HG02759 (cell line): Measurements from ENCODE around the gene FAM83E.

Experiments used
- ATAC-seq: cut with Tn5 transposase; IDR thresholded peaks from one replicate; pipeline ENCODE4 v1.9.1; 2021; ENCODE audit warnings: mild to moderate bottlenecking, moderate library complexity; ENCODE audit not compliant: unreplicated experiment

The FAM83E gene

GRCh38 chr19:48613024-48613851 lies 1.6 kb downstream of the FAM83E start:
- ATAC-seq: no peak

- ATAC-seq: no peak
Observed at GRCh38 chr19:48611872-48612271, 3.0 kb downstream of the FAM83E start.

DNA sequence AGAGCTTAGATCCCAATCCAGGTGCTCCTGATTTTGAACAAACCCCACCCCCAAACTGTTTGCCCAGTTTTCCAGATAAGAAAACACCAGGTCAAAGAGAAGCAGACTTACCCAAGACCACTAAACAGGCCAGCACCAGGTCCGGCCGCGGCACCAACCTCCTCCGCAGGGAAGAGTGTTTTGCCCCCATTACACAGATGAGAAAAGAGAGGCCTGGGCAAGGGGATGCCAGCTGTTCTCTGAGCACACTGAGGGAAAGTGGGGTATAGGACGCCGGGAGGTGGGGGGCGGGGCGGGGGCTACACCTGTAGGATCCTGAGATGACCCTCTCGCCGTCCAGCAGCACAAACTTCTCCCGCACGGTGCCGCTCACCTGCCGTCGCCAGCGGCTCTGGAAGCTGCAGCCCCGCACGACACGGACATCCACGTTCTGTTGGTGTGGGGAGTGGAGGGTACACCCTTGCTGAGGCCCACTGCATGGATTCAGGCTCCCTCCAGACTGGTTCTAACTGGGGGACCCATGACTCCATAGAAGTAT lies 5.2 kb downstream of the FAM83E start:
- no peak for ATAC-seq

GRCh38 chr19:48608798-48609263 lies 6.0 kb downstream of the FAM83E start:
- peak; percentile 52 for ATAC-seq

DNA sequence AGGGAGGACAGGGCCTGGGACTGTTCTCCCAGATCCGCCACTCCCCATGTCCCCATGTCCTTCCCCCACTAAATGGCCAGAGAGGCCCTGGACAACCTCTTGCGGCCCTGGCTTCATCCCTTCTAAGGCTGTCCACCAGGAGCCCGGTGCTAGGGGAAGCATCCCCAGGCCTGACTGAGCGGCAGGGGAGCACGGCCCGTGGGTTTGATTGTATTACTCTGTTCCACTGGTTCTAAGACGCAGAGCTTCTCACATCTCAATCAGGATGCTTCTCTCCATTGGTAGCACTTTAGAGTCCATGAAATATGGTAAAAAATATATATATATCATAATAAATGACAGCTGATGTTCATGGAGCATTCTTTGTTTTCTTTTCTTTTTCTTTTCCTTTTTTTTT lies 7.5 kb downstream of the FAM83E start:
- no peak for ATAC-seq

GRCh38 chr19:48606463-48607358 lies 8.2 kb downstream of the FAM83E start, which contains the start of gene SPACA4:
Gene SPACA4 (plus strand): TSS chr19:48606742. CDS start chr19:48606979, 237 bp downstream.
- no peak for ATAC-seq

GRCh38 chr19:48603850-48604249 lies 11.0 kb downstream of the FAM83E start:
- no peak for ATAC-seq

DNA sequence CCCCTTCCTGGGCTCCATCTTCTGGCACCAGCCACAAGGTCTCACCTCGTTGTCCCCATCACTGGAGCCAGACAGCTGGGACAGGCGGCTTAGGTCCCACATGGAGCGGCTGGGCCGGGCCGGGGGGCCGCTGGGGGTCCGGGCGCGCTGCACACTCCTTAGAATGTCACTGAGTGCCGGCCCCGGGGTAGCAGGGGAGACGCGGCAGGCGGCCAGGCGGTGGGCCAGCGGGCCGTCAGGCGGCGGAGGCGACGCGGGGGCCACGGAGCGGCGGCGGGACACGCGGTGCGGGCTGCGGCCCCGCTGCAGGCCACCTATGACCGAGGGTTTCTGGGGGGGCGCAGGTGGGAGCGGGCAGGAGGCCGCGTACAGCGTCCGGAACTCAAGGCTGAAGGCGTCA lies 11.4 kb downstream of the FAM83E start:
- no peak for ATAC-seq

DNA sequence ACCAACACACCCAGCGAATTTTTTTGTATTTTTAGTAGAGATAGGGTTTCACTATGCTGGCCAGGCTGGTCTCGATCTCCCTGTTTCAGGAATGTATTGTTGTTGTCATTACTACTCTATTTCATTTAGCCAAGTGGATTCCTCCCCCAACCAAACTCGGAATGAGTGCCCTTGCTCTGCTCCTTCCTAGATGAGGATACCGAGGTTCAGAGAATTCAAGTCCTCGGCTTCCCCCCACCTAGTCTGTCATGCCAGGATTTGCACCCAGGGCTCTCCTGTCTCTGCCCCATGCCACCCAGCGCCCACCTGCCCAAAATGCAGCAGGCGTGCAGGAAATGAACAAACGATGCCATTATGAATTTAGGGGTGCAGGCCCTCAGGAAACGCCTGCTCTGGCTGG lies 11.9 kb downstream of the FAM83E start:
- ATAC-seq: no peak

- ATAC-seq: no peak
Observed at GRCh38 chr19:48600679-48601417, 14.0 kb downstream of the FAM83E start.

- no peak for ATAC-seq
Observed at GRCh38 chr19:48598996-48599700, 15.7 kb downstream of the FAM83E start.

GRCh38 chr19:48596679-48597465 lies 18.0 kb downstream of the FAM83E start:
- ATAC-seq: no peak

DNA sequence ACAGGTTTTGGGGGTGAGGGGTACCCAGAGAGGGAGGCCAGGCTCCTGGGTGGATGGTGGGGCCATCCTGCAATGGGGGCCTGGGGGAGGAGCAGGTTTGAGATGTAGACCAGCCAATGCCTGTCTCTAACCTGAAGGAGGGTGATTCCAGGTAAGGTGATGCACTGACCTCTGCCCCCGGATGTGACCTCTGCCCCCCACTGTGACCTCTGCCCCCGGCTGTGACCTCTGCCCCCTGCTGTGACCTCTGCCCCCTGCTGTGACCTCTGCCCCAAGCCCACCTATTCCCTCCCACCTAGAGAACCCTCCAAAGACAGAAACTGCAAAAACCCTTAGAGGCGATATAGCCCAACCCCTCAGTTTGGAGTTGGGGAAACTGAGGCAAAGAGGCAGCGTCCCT lies 18.6 kb downstream of the FAM83E start:
- ATAC-seq: no peak

DNA sequence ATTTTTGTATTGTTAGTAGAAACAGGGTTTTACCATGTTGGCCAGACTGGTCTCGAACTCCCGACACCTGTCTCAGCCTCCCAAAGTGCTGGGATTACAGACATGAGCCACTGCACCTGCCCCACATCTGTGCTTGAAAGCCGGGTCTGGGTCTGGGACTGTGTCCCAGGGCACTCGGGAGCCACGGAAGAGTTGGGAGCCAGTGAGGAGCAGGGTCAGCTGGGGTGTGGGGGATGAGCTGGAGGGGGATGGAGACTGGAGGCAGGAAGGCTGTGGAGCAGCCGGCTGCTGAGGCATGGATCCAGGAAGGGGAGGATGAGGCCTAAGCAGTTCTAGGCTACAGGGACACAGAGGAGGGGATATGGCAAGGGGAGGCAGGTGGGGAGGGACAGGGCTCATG lies 19.0 kb downstream of the FAM83E start:
- no peak for ATAC-seq

- no peak for ATAC-seq
Observed at GRCh38 chr19:48595171-48595570, 19.7 kb downstream of the FAM83E start.

DNA sequence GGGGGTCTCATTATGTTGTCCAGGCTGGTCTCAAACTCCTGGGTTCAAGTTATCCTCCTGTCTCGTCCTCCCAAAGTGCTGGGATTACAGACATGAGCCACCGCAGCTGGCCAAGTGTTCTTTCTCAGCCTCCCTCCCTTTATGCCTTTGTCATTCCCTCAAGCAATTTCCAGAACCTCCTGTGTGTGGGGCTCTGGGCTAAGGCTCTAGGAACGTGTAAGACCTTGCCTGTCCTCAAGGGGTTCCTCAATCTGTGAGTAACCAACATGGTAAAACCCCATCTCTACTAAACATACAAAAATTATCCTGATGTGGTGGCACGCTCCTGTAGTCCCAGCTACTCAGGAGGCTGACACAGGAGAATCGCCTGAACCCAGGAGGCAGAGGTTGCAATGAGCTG lies 23.9 kb downstream of the FAM83E start:
- ATAC-seq: no peak

- ATAC-seq: no peak
Observed at GRCh38 chr19:48588670-48589401, 26.0 kb downstream of the FAM83E start.

DNA sequence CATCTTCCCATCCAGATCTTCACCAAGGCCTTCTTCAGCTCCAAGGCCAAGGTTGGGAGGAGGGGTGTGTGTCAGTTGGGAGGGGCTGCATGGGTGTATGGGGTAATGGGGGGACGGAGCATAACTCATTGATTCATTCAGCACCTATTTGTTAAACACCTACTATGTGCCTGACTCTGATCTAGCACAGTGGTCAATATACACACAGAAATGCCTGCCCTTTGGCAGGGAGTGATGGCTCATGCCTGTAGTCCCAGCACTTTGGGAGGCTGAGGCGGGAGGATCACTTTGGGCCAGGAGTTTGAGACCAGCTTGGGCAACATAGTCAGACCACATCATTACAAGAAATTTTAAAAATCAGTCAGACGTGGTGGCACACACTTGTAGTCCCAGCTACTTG lies 27.5 kb downstream of the FAM83E start:
- no peak for ATAC-seq

- no peak for ATAC-seq
Observed at GRCh38 chr19:48582168-48582567, 32.7 kb downstream of the FAM83E start.
